T-helper 2 cell treated with Interferon-gamma antibody and Interleukin-4, amounts not matched to agents 5 μg/mL and 100 μg/mL, for 36 hours (primary cell): ENCODE results near the gene FRY.

Experiments
- DNase-seq: peaks from one replicate; pipeline ENCODE4 v3.0.0; 2021; ENCODE audit warnings: low spot score
- H3K27ac Mint-ChIP-seq: one replicate; pipeline ENCODE4 v1.8.0; 2021; ENCODE audit warnings: mild to moderate bottlenecking, mixed read lengths
- H3K27me3 Mint-ChIP-seq: one replicate; pipeline ENCODE4 v1.8.0; 2021; ENCODE audit warnings: low read depth, mixed read lengths
- H3K36me3 Mint-ChIP-seq: one replicate; pipeline ENCODE4 v1.8.0; 2021; ENCODE audit warnings: low read depth, mixed read lengths
- H3K4me1 Mint-ChIP-seq: one replicate; pipeline ENCODE4 v1.8.0; 2021; ENCODE audit warnings: low read depth, mixed read lengths
- H3K4me3 Mint-ChIP-seq: one replicate; pipeline ENCODE4 v1.8.0; 2022; ENCODE audit warnings: mild to moderate bottlenecking, moderate library complexity, mixed read lengths
- H3K9me3 Mint-ChIP-seq: one replicate; pipeline ENCODE4 v1.8.0; 2021; ENCODE audit warnings: mixed read lengths

Gene FRY

DNA sequence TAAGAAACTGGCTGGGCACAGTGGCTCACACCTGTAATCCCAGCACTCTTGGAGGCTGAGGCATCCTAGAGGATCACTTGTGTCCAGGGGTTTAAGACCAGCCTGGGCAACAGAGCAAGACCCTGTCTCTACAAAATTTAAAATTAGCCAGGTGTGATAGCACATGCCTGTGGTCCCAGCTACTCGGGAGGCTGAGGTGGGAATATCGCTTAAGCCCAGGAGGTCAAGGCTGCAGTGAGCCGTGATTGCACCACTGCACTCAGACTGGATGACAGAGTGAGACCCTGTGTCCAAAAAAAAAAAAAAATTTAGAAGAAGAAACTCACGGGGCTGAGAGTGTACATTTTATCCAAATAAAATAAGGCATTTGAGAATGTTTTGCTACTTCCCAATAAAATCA, 224.7 kb downstream of the FRY start:
- no peaks in the 10 kb centered on the region for H3K27me3 Mint-ChIP-seq
- H3K9me3 Mint-ChIP-seq, result no peaks in the 10 kb centered on the region
- no peak overlapping the region for H3K27ac Mint-ChIP-seq
- DNase-seq, result no peak
- H3K4me1 Mint-ChIP-seq, result peaks cover 7% of the 10 kb centered on the region
- H3K36me3 Mint-ChIP-seq, result peaks cover 2% of the 10 kb centered on the region
- H3K4me3 Mint-ChIP-seq, result no peak overlapping the region

GRCh38 chr13:32257649-32258048, 226.1 kb downstream of the FRY start:
- no peak overlapping the region for H3K27ac Mint-ChIP-seq
- no peak for DNase-seq
- H3K36me3 Mint-ChIP-seq, result peaks cover 8% of the 10 kb centered on the region
- peaks cover 7% of the 10 kb centered on the region for H3K4me1 Mint-ChIP-seq
- H3K27me3 Mint-ChIP-seq, result no peaks in the 10 kb centered on the region
- no peaks in the 10 kb centered on the region for H3K9me3 Mint-ChIP-seq
- no peak overlapping the region for H3K4me3 Mint-ChIP-seq

DNA sequence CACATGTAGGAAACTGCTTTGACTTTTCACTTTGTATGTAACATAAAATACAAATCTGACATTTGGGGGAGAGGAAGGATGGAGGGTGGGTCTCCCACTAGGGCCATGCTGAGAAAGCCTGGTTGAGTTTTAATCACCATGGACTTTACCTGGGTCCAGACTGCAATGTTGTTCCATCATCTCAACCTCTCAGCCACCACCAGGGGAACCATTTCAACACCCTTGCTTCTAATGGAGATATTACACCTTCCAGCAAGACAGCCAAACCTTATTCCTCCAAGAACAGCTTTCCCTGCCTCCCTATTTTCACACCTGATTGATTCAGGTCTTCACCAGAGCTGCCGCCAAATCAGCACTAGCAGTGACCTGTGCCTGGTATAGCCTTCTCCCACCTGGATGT, 227.5 kb downstream of the FRY start:
- peaks cover 5% of the 10 kb centered on the region for H3K4me1 Mint-ChIP-seq
- no peak for DNase-seq
- H3K4me3 Mint-ChIP-seq, result no peak overlapping the region

DNA sequence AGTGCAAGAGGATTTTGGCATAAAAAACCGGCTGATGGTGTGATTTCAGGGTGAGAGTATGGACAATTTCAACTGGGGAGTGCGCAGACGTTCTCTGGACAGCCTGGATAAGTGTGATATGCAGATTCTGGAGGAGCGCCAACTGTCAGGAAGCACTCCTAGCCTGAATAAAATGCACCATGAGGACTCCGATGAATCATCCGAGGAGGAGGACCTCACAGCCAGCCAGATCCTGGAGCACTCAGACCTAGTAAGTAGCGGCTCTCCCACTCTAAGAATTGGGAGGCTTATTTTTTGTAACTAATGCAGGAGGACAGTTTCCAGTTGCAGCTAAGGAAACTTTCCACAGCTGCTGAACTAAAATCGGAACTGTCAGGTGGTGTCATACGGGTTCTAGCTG, 230.0 kb downstream of the FRY start:
- Mint-ChIP-seq H3K36me3 (peaks cover 17% of the 10 kb centered on the region), H3K4me1 (no peaks in the 10 kb centered on the region), H3K27me3 (no peaks in the 10 kb centered on the region), H3K27ac (no peak overlapping the region), H3K4me3 (no peak overlapping the region), H3K9me3 (no peaks in the 10 kb centered on the region)
- DNase-seq, result no peak

More for the DNA sequence above, 227.5 kb downstream of the FRY start:
- Mint-ChIP-seq H3K36me3 (peaks cover 9% of the 10 kb centered on the region), H3K9me3 (no peaks in the 10 kb centered on the region), H3K27me3 (no peaks in the 10 kb centered on the region), H3K27ac (no peak overlapping the region)

DNA sequence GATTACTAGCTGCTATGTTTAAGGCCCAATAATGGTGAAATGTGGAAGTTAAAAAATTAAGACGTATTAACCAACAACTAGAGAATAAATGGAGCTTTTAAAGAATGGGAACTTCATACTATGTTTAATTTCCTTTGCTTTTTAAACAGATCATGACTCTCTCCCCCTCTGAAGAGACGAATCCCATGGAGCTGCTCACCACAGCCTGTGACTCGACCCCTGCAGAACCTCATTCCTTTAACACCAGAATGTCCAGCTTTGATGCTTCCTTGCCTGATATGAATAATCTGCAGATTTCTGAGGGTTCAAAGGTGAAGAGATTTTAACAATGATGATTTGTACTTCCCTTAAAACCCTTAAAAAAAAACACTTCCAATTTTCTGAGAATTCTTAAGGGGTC, 230.6 kb downstream of the FRY start:
- no peaks in the 10 kb centered on the region for H3K9me3 Mint-ChIP-seq
- H3K27ac Mint-ChIP-seq, result no peak overlapping the region
- peaks cover 19% of the 10 kb centered on the region for H3K36me3 Mint-ChIP-seq
- H3K27me3 Mint-ChIP-seq, result no peaks in the 10 kb centered on the region
- no peak for DNase-seq
- no peak overlapping the region for H3K4me3 Mint-ChIP-seq
- no peaks in the 10 kb centered on the region for H3K4me1 Mint-ChIP-seq

- peaks cover 20% of the 10 kb centered on the region for H3K36me3 Mint-ChIP-seq
- no peak overlapping the region for H3K4me3 Mint-ChIP-seq
- no peaks in the 10 kb centered on the region for H3K9me3 Mint-ChIP-seq
Observed at GRCh38 chr13:32262619-32263018, 231.0 kb downstream of the FRY start.

DNA sequence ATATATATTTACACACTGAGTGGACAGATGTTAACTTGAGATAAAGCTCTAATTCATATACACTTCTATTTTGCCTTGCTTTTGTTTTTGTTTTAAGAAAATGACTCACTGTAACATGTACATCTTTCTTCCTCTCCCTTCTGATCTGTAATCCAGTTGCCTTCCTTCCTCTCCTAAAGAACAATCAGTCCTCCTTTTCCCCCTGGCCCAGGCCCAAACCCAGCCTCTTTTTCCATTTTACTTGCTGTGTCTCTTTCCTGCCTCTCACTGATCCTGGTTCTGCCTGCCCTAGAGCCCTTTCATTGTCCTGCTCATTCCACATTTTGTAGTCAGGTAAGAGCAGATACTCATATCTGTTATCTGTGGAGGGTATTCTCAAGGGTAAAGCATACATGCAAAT, 232.8 kb downstream of the FRY start:
- Mint-ChIP-seq H3K4me3 (no peak overlapping the region), H3K4me1 (no peaks in the 10 kb centered on the region), H3K27ac (no peak overlapping the region), H3K9me3 (no peaks in the 10 kb centered on the region), H3K36me3 (peaks cover 23% of the 10 kb centered on the region), H3K27me3 (no peaks in the 10 kb centered on the region)
- no peak for DNase-seq

More at GRCh38 chr13:32262619-32263018, 231.0 kb downstream of the FRY start:
- Mint-ChIP-seq H3K4me1 (no peaks in the 10 kb centered on the region), H3K27ac (no peak overlapping the region), H3K27me3 (no peaks in the 10 kb centered on the region)
- DNase-seq, result no peak

GRCh38 chr13:32265726-32266125, 234.2 kb downstream of the FRY start:
- H3K27me3 Mint-ChIP-seq, result no peaks in the 10 kb centered on the region
- no peak for DNase-seq
- H3K9me3 Mint-ChIP-seq, result no peaks in the 10 kb centered on the region
- H3K27ac Mint-ChIP-seq, result no peak overlapping the region
- H3K36me3 Mint-ChIP-seq, result peaks cover 25% of the 10 kb centered on the region
- H3K4me3 Mint-ChIP-seq, result no peak overlapping the region
- no peaks in the 10 kb centered on the region for H3K4me1 Mint-ChIP-seq

GRCh38 chr13:32266130-32266529, 234.6 kb downstream of the FRY start:
- no peaks in the 10 kb centered on the region for H3K27me3 Mint-ChIP-seq
- H3K4me1 Mint-ChIP-seq, result no peaks in the 10 kb centered on the region
- no peaks in the 10 kb centered on the region for H3K9me3 Mint-ChIP-seq
- H3K36me3 Mint-ChIP-seq, result peaks cover 25% of the 10 kb centered on the region
- H3K27ac Mint-ChIP-seq, result no peak overlapping the region
- H3K4me3 Mint-ChIP-seq, result no peak overlapping the region
- no peak for DNase-seq

DNA sequence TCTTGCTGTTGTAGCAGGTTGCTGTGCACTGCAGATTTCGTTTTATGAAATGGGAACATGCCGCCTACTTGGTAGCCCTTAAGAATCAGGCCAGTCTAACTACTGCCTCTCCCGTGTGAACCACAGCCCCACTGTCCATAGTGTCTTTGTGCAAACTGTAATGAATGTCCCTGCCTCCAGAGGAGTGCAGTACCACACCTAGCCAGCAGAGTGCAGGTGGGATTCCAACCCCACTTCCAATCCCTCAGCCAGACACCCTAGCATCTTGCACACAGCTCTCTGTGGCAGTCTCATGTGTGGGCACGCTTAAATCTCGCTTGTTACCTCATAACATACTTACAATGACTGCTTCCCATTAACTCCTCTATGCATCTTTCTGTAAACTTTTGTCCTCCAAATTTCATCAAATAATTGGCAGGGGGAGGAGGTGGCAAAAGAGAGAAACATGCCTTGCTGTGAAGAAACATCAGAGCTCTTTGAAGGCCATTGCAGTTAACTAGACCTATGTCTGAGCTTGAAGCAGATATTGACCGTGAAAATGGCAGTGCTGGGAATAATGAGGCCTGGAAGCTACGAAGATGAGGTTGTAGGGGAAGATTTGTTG, 236.4 kb downstream of the FRY start:
- peaks cover 18% of the 10 kb centered on the region for H3K36me3 Mint-ChIP-seq
- no peak for DNase-seq
- no peaks in the 10 kb centered on the region for H3K9me3 Mint-ChIP-seq
- H3K27ac Mint-ChIP-seq, result no peak overlapping the region
- H3K4me3 Mint-ChIP-seq, result no peak overlapping the region
- H3K4me1 Mint-ChIP-seq, result no peaks in the 10 kb centered on the region
- H3K27me3 Mint-ChIP-seq, result no peaks in the 10 kb centered on the region

GRCh38 chr13:32272021-32272683, 240.6 kb downstream of the FRY start:
- no peak overlapping the region for H3K4me3 Mint-ChIP-seq
- H3K9me3 Mint-ChIP-seq, result no peaks in the 10 kb centered on the region
- H3K36me3 Mint-ChIP-seq, result peaks cover 14% of the 10 kb centered on the region
- H3K4me1 Mint-ChIP-seq, result no peaks in the 10 kb centered on the region
- H3K27ac Mint-ChIP-seq, result no peak overlapping the region
- no peak for DNase-seq
- no peaks in the 10 kb centered on the region for H3K27me3 Mint-ChIP-seq

GRCh38 chr13:32277839-32278238, 246.3 kb downstream of the FRY start:
- no peaks in the 10 kb centered on the region for H3K9me3 Mint-ChIP-seq
- no peak overlapping the region for H3K27ac Mint-ChIP-seq
- no peak for DNase-seq
- H3K36me3 Mint-ChIP-seq, result peaks cover 14% of the 10 kb centered on the region
- H3K4me1 Mint-ChIP-seq, result peaks cover 5% of the 10 kb centered on the region
- no peak overlapping the region for H3K4me3 Mint-ChIP-seq
- H3K27me3 Mint-ChIP-seq, result no peaks in the 10 kb centered on the region

DNA sequence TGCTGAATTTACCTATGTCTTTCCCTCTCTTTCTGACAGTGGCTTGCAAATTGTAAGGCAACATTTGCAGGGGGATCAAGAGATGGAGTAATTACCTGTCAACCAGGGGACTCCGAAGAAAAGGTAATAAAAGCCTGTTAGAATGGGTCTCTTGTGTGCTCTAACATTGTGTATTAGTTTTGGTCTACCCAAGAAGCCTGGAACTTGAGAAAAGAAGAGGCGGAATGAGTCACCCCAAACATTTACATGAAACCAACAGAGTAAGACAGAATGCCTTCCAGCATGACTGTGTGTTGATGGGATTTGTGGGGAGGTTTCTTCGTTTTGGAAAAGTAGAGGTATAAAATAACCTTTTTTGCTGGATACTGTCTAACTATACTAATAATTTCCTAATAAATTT, 246.9 kb downstream of the FRY start:
- Mint-ChIP-seq H3K27ac (no peak overlapping the region), H3K4me1 (peaks cover 5% of the 10 kb centered on the region), H3K9me3 (no peaks in the 10 kb centered on the region), H3K36me3 (peaks cover 14% of the 10 kb centered on the region), H3K27me3 (no peaks in the 10 kb centered on the region), H3K4me3 (no peak overlapping the region)
- DNase-seq, result peak; percentile 19

GRCh38 chr13:32281096-32281495, 249.5 kb downstream of the FRY start:
- Mint-ChIP-seq H3K27me3 (no peaks in the 10 kb centered on the region), H3K27ac (no peak overlapping the region)

More at GRCh38 chr13:32281096-32281495, 249.5 kb downstream of the FRY start:
- no peak for DNase-seq
- no peak overlapping the region for H3K4me3 Mint-ChIP-seq
- peaks cover 10% of the 10 kb centered on the region for H3K36me3 Mint-ChIP-seq
- peaks cover 5% of the 10 kb centered on the region for H3K4me1 Mint-ChIP-seq
- no peaks in the 10 kb centered on the region for H3K9me3 Mint-ChIP-seq
